ENCODE data around the gene PLCD1.
"Not testable (repeated sequence)": the region's sequence is repeated elsewhere in the genome, so short reads cannot be mapped to it uniquely, and the experiment has no call there.

The PLCD1 gene

DNA sequence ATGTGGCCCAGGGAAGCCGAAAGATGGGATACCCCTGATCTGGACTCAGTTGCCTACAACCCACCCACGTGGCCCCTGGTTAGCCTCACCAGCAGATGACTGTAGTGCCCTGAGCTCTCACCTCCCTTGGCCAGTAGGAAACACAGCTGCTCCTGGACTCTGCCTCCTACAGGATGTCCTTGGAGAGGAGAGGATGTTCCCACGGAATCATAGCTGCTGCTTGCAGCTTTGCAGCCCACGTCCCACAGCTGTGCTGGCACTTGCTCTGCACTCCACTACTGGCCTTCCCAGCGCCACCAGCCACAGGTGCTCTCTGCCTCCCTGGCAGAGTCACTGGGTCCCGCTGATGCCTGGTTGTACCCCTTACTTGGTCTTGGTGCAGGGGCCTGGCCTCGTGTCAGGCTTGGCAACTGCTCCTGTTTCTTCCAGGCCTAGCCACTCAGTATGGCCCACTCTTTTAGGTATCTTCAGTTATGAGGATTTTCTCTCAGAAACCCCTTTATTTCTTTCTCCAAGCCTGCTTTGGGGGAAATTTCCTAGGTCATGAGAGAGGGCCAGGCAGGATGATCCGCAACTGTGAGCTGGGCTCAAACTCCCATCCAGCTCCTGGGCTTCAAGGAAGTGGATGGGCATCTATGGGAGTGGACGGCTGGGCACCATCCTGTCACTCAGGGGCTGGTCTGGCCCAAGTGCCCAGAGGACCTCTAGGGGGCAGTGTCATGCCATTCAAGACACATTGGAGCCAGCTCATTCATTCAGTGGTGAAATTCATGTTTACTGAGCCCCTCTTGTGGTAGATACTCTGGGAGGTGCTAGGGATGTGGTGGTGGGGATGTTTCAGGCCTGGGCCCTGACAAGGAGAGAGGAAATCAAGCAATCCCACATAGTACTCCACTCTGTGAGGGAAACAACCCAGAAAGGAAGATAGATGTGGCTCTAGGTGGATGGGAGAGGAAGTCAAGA, 55.0 kb downstream of the PLCD1 start:
- peak; percentile 83 for TF ChIP-seq CTCF (IDR thresholded peaks at IDR 0.05; ENCODE audit: extremely low read depth, missing control alignments)
- peak; percentile 73 for DNase-seq (ENCODE audit: low spot score)

- DNase-seq (ENCODE audit: low spot score) = no peak
Observed at GRCh38 chr3:37973246-37974054, 56.0 kb downstream of the PLCD1 start.

DNA sequence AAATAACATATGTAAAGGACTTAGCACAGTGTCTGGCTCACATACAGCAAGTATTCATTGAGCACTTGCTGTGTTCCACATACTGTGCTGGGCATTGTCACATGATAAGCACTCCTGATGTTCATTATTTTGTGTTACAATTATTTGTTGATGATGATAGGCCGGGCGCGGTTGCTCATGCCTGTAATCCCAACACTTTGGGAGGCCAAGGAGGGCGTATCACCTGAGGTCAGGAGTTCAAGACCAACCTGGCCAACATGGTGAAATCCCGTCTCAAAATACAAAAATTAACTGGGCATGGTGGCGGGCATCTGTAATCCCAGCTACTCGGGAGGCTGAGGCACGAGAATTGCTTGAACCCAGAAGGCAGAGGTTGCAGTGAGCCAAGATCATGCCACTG, 57.4 kb downstream of the PLCD1 start:
- DNase-seq (ENCODE audit: low spot score) = not testable (repeated sequence)

More at GRCh38 chr3:37973246-37974054, 56.0 kb downstream of the PLCD1 start:
- TF ChIP-seq CTCF (IDR thresholded peaks at IDR 0.05; ENCODE audit: extremely low read depth, missing control alignments) = no peak

DNA sequence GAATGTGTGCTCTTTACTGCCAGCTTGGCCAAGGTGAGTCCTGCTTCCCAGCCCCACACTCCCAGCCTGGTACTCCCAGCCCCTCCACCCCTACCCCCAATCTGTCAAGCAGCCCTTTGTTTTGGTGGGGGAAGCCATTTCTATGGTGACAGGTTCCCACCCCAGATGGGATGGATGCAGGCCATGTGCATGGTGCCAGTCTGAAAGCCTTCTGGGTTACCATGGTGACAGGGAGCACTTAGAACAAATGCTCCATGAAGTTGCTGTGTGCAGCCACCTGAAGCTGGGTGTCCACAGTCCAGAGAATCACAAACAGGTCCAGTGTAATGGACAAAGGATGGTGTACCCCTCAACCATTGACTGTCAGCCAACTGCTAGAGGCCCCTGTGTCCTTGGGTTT, 58.0 kb downstream of the PLCD1 start:
- DNase-seq (ENCODE audit: low spot score) = no peak
- no peak for TF ChIP-seq CTCF (IDR thresholded peaks at IDR 0.05; ENCODE audit: extremely low read depth, missing control alignments)

- no peak for TF ChIP-seq CTCF (IDR thresholded peaks at IDR 0.05; ENCODE audit: extremely low read depth, missing control alignments)
- DNase-seq (ENCODE audit: low spot score) = no peak
Observed at GRCh38 chr3:37970802-37971201, 58.6 kb downstream of the PLCD1 start.

GRCh38 chr3:37969596-37970100, 59.8 kb downstream of the PLCD1 start:
- DNase-seq (ENCODE audit: low spot score) = no peak
- TF ChIP-seq CTCF (IDR thresholded peaks at IDR 0.05; ENCODE audit: extremely low read depth, missing control alignments) = no peak

DNA sequence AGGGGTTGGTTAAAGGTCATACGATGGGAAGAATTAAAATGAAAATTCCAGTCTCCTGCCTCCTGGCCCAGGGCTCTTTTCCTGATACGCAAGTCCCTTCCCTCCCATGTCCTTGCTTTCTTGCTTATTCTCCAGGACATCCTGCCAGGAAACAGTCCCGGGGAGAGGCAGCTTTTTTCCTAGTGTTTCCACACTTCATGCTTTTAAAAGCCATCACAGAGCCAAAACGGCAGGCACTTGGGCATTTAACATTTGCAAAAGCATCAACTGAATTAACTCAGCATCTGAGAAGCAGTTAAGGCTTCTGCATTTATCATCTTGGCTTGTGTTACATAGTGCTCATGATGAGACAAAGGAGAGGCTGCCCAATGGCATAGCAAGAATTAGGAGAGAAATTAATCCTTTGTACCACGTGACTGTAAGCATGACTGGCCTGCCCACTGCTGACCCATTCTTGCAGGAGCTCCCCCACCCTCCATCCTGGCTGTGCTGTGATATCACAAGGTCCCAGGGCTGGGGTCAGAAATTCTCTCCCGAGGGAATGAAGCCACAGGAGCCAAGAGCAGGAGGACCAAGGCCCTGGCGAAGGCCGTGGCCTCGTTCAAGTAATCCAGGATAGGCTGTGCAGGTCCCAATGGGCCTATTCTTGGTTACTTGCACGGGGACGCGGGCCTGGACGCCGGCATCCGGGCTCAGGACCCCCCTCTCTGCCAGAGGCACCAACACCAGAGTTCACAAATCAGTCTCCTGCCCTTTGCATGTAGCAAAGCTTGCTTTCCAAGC, 60.4 kb downstream of the PLCD1 start:
- no peak for DNase-seq (ENCODE audit: low spot score)
- no peak for TF ChIP-seq CTCF (IDR thresholded peaks at IDR 0.05; ENCODE audit: extremely low read depth, missing control alignments)
